T-helper 2 cell treated with Interferon-gamma antibody and Interleukin-4, amounts not matched to agents 5 μg/mL and 100 μg/mL, for 36 hours (primary cell): ENCODE measurements around the gene SLC16A3.
A peak's percentile ranks its signal among the peaks of the same experiment; 100 is the strongest.

ENCODE experiments used
- DNase-seq: peaks from one replicate; pipeline ENCODE4 v3.0.0; 2021; ENCODE audit warnings: low spot score
- H3K27ac Mint-ChIP-seq: one replicate; pipeline ENCODE4 v1.8.0; 2021; ENCODE audit warnings: mild to moderate bottlenecking, mixed read lengths
- H3K27me3 Mint-ChIP-seq: one replicate; pipeline ENCODE4 v1.8.0; 2021; ENCODE audit warnings: low read depth, mixed read lengths
- H3K36me3 Mint-ChIP-seq: one replicate; pipeline ENCODE4 v1.8.0; 2021; ENCODE audit warnings: low read depth, mixed read lengths
- H3K4me1 Mint-ChIP-seq: one replicate; pipeline ENCODE4 v1.8.0; 2021; ENCODE audit warnings: low read depth, mixed read lengths
- H3K4me3 Mint-ChIP-seq: one replicate; pipeline ENCODE4 v1.8.0; 2022; ENCODE audit warnings: mild to moderate bottlenecking, moderate library complexity, mixed read lengths
- H3K9me3 Mint-ChIP-seq: one replicate; pipeline ENCODE4 v1.8.0; 2021; ENCODE audit warnings: mixed read lengths

Gene SLC16A3

GRCh38 chr17:82224666-82225065 lies 4.2 kb upstream of the SLC16A3 start:
- Mint-ChIP-seq H3K4me1 (peaks cover 5% of the 10 kb centered on the region), H3K36me3 (no peaks in the 10 kb centered on the region), H3K27me3 (no peaks in the 10 kb centered on the region), H3K4me3 (no peak overlapping the region), H3K27ac (no peak overlapping the region), H3K9me3 (no peaks in the 10 kb centered on the region)
- no peak for DNase-seq

GRCh38 chr17:82225368-82226029 lies 3.3 kb upstream of the SLC16A3 start:
- no peak overlapping the region for H3K27ac Mint-ChIP-seq
- no peak overlapping the region for H3K4me3 Mint-ChIP-seq
- H3K36me3 Mint-ChIP-seq, result peaks cover 5% of the 10 kb centered on the region
- no peaks in the 10 kb centered on the region for H3K9me3 Mint-ChIP-seq
- H3K27me3 Mint-ChIP-seq, result no peaks in the 10 kb centered on the region
- H3K4me1 Mint-ChIP-seq, result peaks cover 5% of the 10 kb centered on the region
- DNase-seq, result no peak

- Mint-ChIP-seq H3K4me1 (peaks cover 5% of the 10 kb centered on the region), H3K27ac (no peak overlapping the region), H3K27me3 (no peaks in the 10 kb centered on the region), H3K36me3 (peaks cover 5% of the 10 kb centered on the region), H3K4me3 (no peak overlapping the region), H3K9me3 (no peaks in the 10 kb centered on the region)
- no peak for DNase-seq
Measured at GRCh38 chr17:82226146-82226808, 2.6 kb upstream of the SLC16A3 start.

- Mint-ChIP-seq H3K4me1 (peaks cover 5% of the 10 kb centered on the region), H3K27me3 (no peaks in the 10 kb centered on the region), H3K4me3 (peak overlapping the region; percentile 39), H3K9me3 (no peaks in the 10 kb centered on the region), H3K36me3 (peaks cover 5% of the 10 kb centered on the region), H3K27ac (peak overlapping the region; percentile 27)
- no peak for DNase-seq
Measured at GRCh38 chr17:82226809-82227628, 1.8 kb upstream of the SLC16A3 start.

GRCh38 chr17:82227629-82228277 lies 1.1 kb upstream of the SLC16A3 start:
- Mint-ChIP-seq H3K27me3 (no peaks in the 10 kb centered on the region), H3K36me3 (peaks cover 5% of the 10 kb centered on the region), H3K4me3 (peak overlapping the region; percentile 80), H3K27ac (peak overlapping the region; percentile 91), H3K4me1 (peaks cover 5% of the 10 kb centered on the region), H3K9me3 (no peaks in the 10 kb centered on the region)
- no peak for DNase-seq

GRCh38 chr17:82228278-82228841 lies 482 bp upstream of the SLC16A3 start:
- Mint-ChIP-seq H3K4me3 (peak overlapping the region; percentile 80), H3K27me3 (no peaks in the 10 kb centered on the region), H3K27ac (peak overlapping the region; percentile 91), H3K9me3 (no peaks in the 10 kb centered on the region), H3K4me1 (peaks cover 5% of the 10 kb centered on the region), H3K36me3 (peaks cover 5% of the 10 kb centered on the region)
- DNase-seq, result peak; percentile 68

GRCh38 chr17:82229698-82230608 lies 1.1 kb downstream of the SLC16A3 start:
- DNase-seq, result no peak
- H3K9me3 Mint-ChIP-seq, result no peaks in the 10 kb centered on the region
- peaks cover 8% of the 10 kb centered on the region for H3K36me3 Mint-ChIP-seq
- H3K4me1 Mint-ChIP-seq, result peaks cover 8% of the 10 kb centered on the region
- H3K27ac Mint-ChIP-seq, result peak overlapping the region; percentile 85
- H3K27me3 Mint-ChIP-seq, result no peaks in the 10 kb centered on the region
- H3K4me3 Mint-ChIP-seq, result peak overlapping the region; percentile 90

- no peaks in the 10 kb centered on the region for H3K9me3 Mint-ChIP-seq
- H3K27me3 Mint-ChIP-seq, result no peaks in the 10 kb centered on the region
- peak overlapping the region; percentile 90 for H3K4me3 Mint-ChIP-seq
- H3K4me1 Mint-ChIP-seq, result peaks cover 8% of the 10 kb centered on the region
- peaks cover 8% of the 10 kb centered on the region for H3K36me3 Mint-ChIP-seq
- H3K27ac Mint-ChIP-seq, result no peak overlapping the region
- peak; percentile 74 for DNase-seq
Measured at GRCh38 chr17:82230609-82231311, 1.9 kb downstream of the SLC16A3 start.

GRCh38 chr17:82231312-82231561 lies 2.4 kb downstream of the SLC16A3 start:
- H3K27me3 Mint-ChIP-seq, result no peaks in the 10 kb centered on the region
- no peak overlapping the region for H3K27ac Mint-ChIP-seq
- no peaks in the 10 kb centered on the region for H3K9me3 Mint-ChIP-seq
- H3K36me3 Mint-ChIP-seq, result peaks cover 8% of the 10 kb centered on the region
- no peak overlapping the region for H3K4me3 Mint-ChIP-seq
- no peak for DNase-seq
- peaks cover 11% of the 10 kb centered on the region for H3K4me1 Mint-ChIP-seq

GRCh38 chr17:82231562-82232321 lies 2.9 kb downstream of the SLC16A3 start:
- no peaks in the 10 kb centered on the region for H3K27me3 Mint-ChIP-seq
- no peaks in the 10 kb centered on the region for H3K9me3 Mint-ChIP-seq
- peaks cover 12% of the 10 kb centered on the region for H3K4me1 Mint-ChIP-seq
- H3K27ac Mint-ChIP-seq, result no peak overlapping the region
- DNase-seq, result no peak
- H3K36me3 Mint-ChIP-seq, result peaks cover 8% of the 10 kb centered on the region
- no peak overlapping the region for H3K4me3 Mint-ChIP-seq

GRCh38 chr17:82232322-82232820 lies 3.5 kb downstream of the SLC16A3 start:
- Mint-ChIP-seq H3K9me3 (no peaks in the 10 kb centered on the region), H3K27ac (no peak overlapping the region), H3K4me1 (peaks cover 10% of the 10 kb centered on the region), H3K27me3 (no peaks in the 10 kb centered on the region), H3K36me3 (peaks cover 8% of the 10 kb centered on the region), H3K4me3 (no peak overlapping the region)
- no peak for DNase-seq
